Cardiac muscle cell (in vitro differentiated cells and primary cell): ENCODE results near the gene KLHL5. TPM values are rescaled to one million over a fixed set of nuclear protein-coding genes. Genes with fewer than 3 reads are reported as not detected.

Experiments used
- DNase-seq, 2 donors: peaks; one replicate each; pipeline versions ENCODE4 v3.0.0 to v3.0.0-alpha.2; 2010 to 2017; ENCODE audit warnings: low read depth in 1 of 2, low spot score in 1 of 2
- H3K27ac ChIP-seq: fragments of 200-600 bp; sonication (generic); 2 replicates; pipeline ENCODE4 v1.5.1; 2016
- H3K27me3 ChIP-seq: fragments of 200-600 bp; sonication (generic); 2 replicates; pipeline ENCODE4 v1.6.0; 2016; ENCODE audit warnings: control low read depth
- H3K36me3 ChIP-seq: fragments of 200-600 bp; sonication (generic); 2 replicates; pipeline ENCODE4 v1.5.1; 2016; ENCODE audit warnings: control low read depth
- H3K4me1 ChIP-seq: fragments of 200-600 bp; sonication (generic); 2 replicates; pipeline ENCODE4 v1.8.1; 2017; ENCODE audit warnings: low read depth, mild to moderate bottlenecking, mixed run types
- H3K4me3 ChIP-seq: fragments of 200-600 bp; sonication (generic); 2 replicates; pipeline ENCODE4 v1.5.1; 2016; ENCODE audit warnings: mild to moderate bottlenecking
- H3K9me3 ChIP-seq: fragments of 200-600 bp; sonication (generic); 2 replicates; pipeline ENCODE4 v1.5.1; 2017; ENCODE audit warnings: low read depth, mild to moderate bottlenecking, control low read depth
- polyA plus RNA-seq: library from polyadenylated mRNA; unstranded; fragments of >200 nt; fragmentation: Nextera tagmentation; extraction: Ambion mirVana; gene quantifications from 2 replicates; pipeline ENCODE4 v1.2.1, GENCODE V29; 2016
- total RNA-seq: library from RNA; depleted of rRNA; stranded (reverse); fragments of >200 nt; gene quantifications from 2 replicates; pipeline ENCODE4 v1.2.3, GENCODE V29; 2016
- TF ChIP-seq, protein P1 (sequence below): IDR thresholded peaks from 2 replicates; pipeline ENCODE4 v1.5.1; 2012; ENCODE audit warnings: low read depth, mild to moderate bottlenecking, low read length

The KLHL5 gene
- total and polyA plus RNA-seq, 2 experiments from 2014 or later = 20.7 to 27.7 TPM

DNA sequence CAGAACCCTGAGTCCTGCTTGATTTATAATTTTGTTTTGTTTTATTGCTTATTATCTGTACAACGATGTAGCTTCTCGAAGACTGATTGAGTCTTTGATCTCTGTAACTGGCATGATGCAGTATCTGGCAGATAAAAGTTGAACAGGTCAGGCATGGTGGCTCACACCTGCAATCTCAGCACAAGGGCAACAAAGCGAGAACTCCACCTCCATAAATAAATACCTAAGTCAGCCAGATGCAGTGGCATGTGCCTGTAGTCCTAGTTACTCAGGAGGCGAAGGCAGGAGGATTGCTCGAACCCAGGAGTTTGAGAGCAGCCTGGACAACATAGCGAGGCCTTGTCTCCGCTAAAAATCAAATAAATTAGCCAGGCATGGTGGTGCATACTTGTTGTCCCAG lies 104.6 kb downstream of the KLHL5 start:
- no peak overlapping the region for H3K27ac ChIP-seq
- no peak for DNase-seq
- no peaks in the 10 kb centered on the region for H3K36me3 ChIP-seq
- TF ChIP-seq, protein P1, sequence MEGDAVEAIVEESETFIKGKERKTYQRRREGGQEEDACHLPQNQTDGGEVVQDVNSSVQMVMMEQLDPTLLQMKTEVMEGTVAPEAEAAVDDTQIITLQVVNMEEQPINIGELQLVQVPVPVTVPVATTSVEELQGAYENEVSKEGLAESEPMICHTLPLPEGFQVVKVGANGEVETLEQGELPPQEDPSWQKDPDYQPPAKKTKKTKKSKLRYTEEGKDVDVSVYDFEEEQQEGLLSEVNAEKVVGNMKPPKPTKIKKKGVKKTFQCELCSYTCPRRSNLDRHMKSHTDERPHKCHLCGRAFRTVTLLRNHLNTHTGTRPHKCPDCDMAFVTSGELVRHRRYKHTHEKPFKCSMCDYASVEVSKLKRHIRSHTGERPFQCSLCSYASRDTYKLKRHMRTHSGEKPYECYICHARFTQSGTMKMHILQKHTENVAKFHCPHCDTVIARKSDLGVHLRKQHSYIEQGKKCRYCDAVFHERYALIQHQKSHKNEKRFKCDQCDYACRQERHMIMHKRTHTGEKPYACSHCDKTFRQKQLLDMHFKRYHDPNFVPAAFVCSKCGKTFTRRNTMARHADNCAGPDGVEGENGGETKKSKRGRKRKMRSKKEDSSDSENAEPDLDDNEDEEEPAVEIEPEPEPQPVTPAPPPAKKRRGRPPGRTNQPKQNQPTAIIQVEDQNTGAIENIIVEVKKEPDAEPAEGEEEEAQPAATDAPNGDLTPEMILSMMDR = no peak
- H3K4me1 ChIP-seq = no peaks in the 10 kb centered on the region
- no peak overlapping the region for H3K4me3 ChIP-seq
- H3K27me3 ChIP-seq = no peaks in the 10 kb centered on the region
- no peaks in the 10 kb centered on the region for H3K9me3 ChIP-seq

DNA sequence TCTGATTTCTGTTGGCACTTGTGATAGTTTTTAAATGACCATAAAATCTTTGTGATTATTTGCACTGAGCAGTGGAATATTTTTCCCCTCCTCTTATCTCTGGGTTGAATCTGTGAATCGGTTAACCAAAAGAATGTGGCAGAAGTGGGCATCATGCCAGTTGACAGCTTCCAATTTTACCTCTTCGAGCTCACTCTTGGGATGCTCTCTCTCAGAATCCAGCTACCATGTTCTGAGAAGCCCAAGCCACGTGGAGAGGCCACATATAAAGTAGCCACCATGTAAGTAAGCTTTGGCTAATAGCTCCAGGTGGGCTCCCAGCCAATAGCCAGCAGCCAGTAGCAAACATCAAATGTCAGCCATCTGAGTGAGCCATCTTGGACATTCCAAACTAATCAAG lies 107.4 kb downstream of the KLHL5 start:
- TF ChIP-seq, protein P1 = no peak
- no peak overlapping the region for H3K27ac ChIP-seq
- no peak overlapping the region for H3K4me3 ChIP-seq
- no peaks in the 10 kb centered on the region for H3K9me3 ChIP-seq
- no peaks in the 10 kb centered on the region for H3K27me3 ChIP-seq
- no peak for DNase-seq
- no peaks in the 10 kb centered on the region for H3K36me3 ChIP-seq
- H3K4me1 ChIP-seq = no peaks in the 10 kb centered on the region

DNA sequence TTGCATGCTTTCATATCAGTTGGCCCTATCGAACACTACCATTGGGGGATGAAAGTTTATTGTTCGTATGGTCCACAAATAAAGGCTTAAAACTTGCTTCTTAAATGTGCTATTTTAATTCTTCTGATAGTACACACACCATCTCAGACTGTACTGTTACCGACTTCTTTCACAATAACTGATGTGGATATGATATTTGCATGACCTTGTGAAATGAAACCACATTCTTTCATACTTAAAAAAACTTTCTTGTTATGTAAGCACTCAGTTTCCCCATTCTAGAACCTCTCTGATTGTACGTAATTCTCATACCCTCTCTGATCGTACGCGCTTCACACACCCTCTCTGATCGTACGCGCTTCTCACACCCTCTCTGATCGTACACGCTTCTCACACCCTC lies 108.3 kb downstream of the KLHL5 start:
- Histone ChIP-seq H3K4me3 (no peak overlapping the region), H3K36me3 (no peaks in the 10 kb centered on the region), H3K27ac (no peak overlapping the region), H3K9me3 (no peaks in the 10 kb centered on the region), H3K27me3 (peaks cover 1% of the 10 kb centered on the region), H3K4me1 (no peaks in the 10 kb centered on the region)
- DNase-seq = no peak
- TF ChIP-seq, protein P1 = no peak

Other genes with a start within 250 kb of the KLHL5 start
- gene TLR6, start 205.4 kb upstream of the KLHL5 start, total RNA-seq = 0.11 and 0.12 TPM in 2 replicates
- gene TLR6, start 205.4 kb upstream of the KLHL5 start, polyA plus RNA-seq = 0.29 TPM in 1 of 2 replicates, not detected in the other
- 39.9 and 46.8 TPM in 2 replicates for gene FAM114A1, start 194.4 kb upstream of the KLHL5 start, total RNA-seq
- gene FAM114A1, start 194.4 kb upstream of the KLHL5 start, polyA plus RNA-seq = 32.2 and 33.1 TPM in 2 replicates
- not detected in 2 replicates for gene TMEM156, start 29.8 kb upstream of the KLHL5 start, total RNA-seq
- not detected in 2 replicates for gene TMEM156, start 29.8 kb upstream of the KLHL5 start, polyA plus RNA-seq
- gene WDR19, start 120.3 kb downstream of the KLHL5 start, total RNA-seq = 44.6 and 50.3 TPM in 2 replicates
- gene WDR19, start 120.3 kb downstream of the KLHL5 start, polyA plus RNA-seq = 28.2 and 30.2 TPM in 2 replicates